Endothelial cell of umbilical vein (primary cell): ENCODE results near the gene MB21D2.
A peak's percentile ranks its signal among the peaks of the same experiment; 100 is the strongest.

ENCODE experiments used
- CTCF ChIP-seq, 2 donors: IDR thresholded peaks; 1 replicate in 1 of 2; 2 replicates in 1 of 2; pipeline ENCODE4 v1.5.1; 2011; ENCODE audit warnings: low read length in 2 of 2, mild to moderate bottlenecking in 2 of 2, moderate library complexity in 2 of 2, control low read depth in 1 of 2, inconsistent platforms in 1 of 2, low read depth in 1 of 2; ENCODE audit not compliant: insufficient read depth in 1 of 2; ENCODE audit errors: extremely low read depth in 1 of 2
- JUN ChIP-seq: IDR thresholded peaks from 2 replicates; pipeline ENCODE4 v1.6.1; 2011; ENCODE audit warnings: borderline replicate concordance, low read depth; ENCODE audit not compliant: insufficient read length, insufficient read depth
- POLR2AphosphoS5 ChIP-seq: IDR thresholded peaks from 2 replicates; pipeline ENCODE4 v1.6.1; 2012; ENCODE audit warnings: low read depth, mild to moderate bottlenecking, control low read depth, low read length, moderate library complexity; ENCODE audit not compliant: insufficient read depth

DNA sequence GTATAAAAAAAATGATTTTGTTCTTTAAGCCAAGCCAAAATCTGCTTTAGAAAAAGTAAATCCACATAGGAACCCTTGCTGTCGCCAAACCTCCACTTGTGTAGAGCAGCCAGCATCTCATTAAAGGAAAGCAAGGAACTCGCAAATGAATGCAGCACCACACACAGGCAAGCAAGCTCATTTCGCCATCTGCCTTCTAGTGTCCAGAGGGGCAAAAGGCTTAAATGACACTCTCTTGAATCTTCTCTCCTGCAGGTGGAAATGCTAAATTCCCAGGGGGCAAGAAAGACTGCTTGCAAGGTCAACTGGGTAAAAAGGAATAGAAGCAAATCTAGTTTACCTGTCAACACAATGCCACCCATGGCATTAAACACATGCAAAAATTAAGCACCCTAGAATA lies 2.4 kb downstream of the MB21D2 start:
- TF ChIP-seq POLR2AphosphoS5 (no peak), JUN (no peak), CTCF (IDR thresholded peaks at IDR 0.05; ENCODE audit: extremely low read depth in 1 of 2, insufficient read depth in 1 of 2, low read depth in 1 of 2, low read length in 2 of 2) (peak in 1 of 2 donors; percentile 22)
